ENCODE results near the gene LAP3.
"Not testable (repeated sequence)": the region's sequence is repeated elsewhere in the genome, so short reads cannot be mapped to it uniquely, and the experiment has no call there.

Gene LAP3

GRCh38 chr4:17576932-17577664 lies at the start of gene LAP3:
LAP3 (plus strand) TSS chr4:17577198; CDS start chr4:17577466, 268 bp downstream.
- DNase-seq: peak; percentile 94
- in situ Hi-C loops (cut with MboI; ENCODE audit: low pct_unique_long_range_greater_than_20kb, low sequenced_read_pairs): no loop called here

- no peak for DNase-seq
- in situ Hi-C loops (cut with MboI; ENCODE audit: low pct_unique_long_range_greater_than_20kb, low sequenced_read_pairs): loop anchor here (25.0 kb wide), 1 partner anchor 1059 kb away; no protein-coding TSS in a partner anchor
Measured at GRCh38 chr4:17528551-17529165, 48.3 kb upstream of the LAP3 start.

- no peak for DNase-seq
- in situ Hi-C loops (cut with MboI; ENCODE audit: low pct_unique_long_range_greater_than_20kb, low sequenced_read_pairs): loop anchor here (25.0 kb wide), 1 partner anchor 1056 kb away; no protein-coding TSS in a partner anchor
Measured at GRCh38 chr4:17531538-17532285, 45.3 kb upstream of the LAP3 start.

GRCh38 chr4:17534705-17535104 lies 42.3 kb upstream of the LAP3 start:
- DNase-seq: no peak
- in situ Hi-C loops (cut with MboI; ENCODE audit: low pct_unique_long_range_greater_than_20kb, low sequenced_read_pairs): loop anchor here (25.0 kb wide), 1 partner anchor 1053 kb away; no protein-coding TSS in a partner anchor

- in situ Hi-C loops (cut with MboI; ENCODE audit: low pct_unique_long_range_greater_than_20kb, low sequenced_read_pairs): loop anchor here (25.0 kb wide), 1 partner anchor 1052 kb away; no protein-coding TSS in a partner anchor
- no peak for DNase-seq
Measured at GRCh38 chr4:17535242-17535641, 41.8 kb upstream of the LAP3 start.

GRCh38 chr4:17535906-17536305 lies 41.1 kb upstream of the LAP3 start:
- no peak for DNase-seq
- in situ Hi-C loops (cut with MboI; ENCODE audit: low pct_unique_long_range_greater_than_20kb, low sequenced_read_pairs): loop anchor here (25.0 kb wide), 1 partner anchor 1051 kb away; no protein-coding TSS in a partner anchor

- in situ Hi-C loops (cut with MboI; ENCODE audit: low pct_unique_long_range_greater_than_20kb, low sequenced_read_pairs): loop anchor here (25.0 kb wide), 1 partner anchor 1050 kb away; no protein-coding TSS in a partner anchor
- not testable (repeated sequence) for DNase-seq
Measured at GRCh38 chr4:17537060-17537459, 39.9 kb upstream of the LAP3 start.

- DNase-seq: no peak
- in situ Hi-C loops (cut with MboI; ENCODE audit: low pct_unique_long_range_greater_than_20kb, low sequenced_read_pairs): loop anchor here (25.0 kb wide), 1 partner anchor 1043 kb away; no protein-coding TSS in a partner anchor
Measured at GRCh38 chr4:17544205-17544604, 32.8 kb upstream of the LAP3 start.

- in situ Hi-C loops (cut with MboI; ENCODE audit: low pct_unique_long_range_greater_than_20kb, low sequenced_read_pairs): loop anchor here (25.0 kb wide), 1 partner anchor 1042 kb away; no protein-coding TSS in a partner anchor
- DNase-seq: no peak
Measured at GRCh38 chr4:17544831-17545234, 32.2 kb upstream of the LAP3 start.

- in situ Hi-C loops (cut with MboI; ENCODE audit: low pct_unique_long_range_greater_than_20kb, low sequenced_read_pairs): loop anchor here (25.0 kb wide), 1 partner anchor 1042 kb away; no protein-coding TSS in a partner anchor
- no peak for DNase-seq
Measured at GRCh38 chr4:17545374-17546140, 31.4 kb upstream of the LAP3 start.

GRCh38 chr4:17546222-17546621 lies 30.8 kb upstream of the LAP3 start:
- DNase-seq: no peak
- in situ Hi-C loops (cut with MboI; ENCODE audit: low pct_unique_long_range_greater_than_20kb, low sequenced_read_pairs): loop anchor here (25.0 kb wide), 1 partner anchor 1041 kb away; no protein-coding TSS in a partner anchor

GRCh38 chr4:17546678-17547077 lies 30.3 kb upstream of the LAP3 start:
- DNase-seq: no peak
- in situ Hi-C loops (cut with MboI; ENCODE audit: low pct_unique_long_range_greater_than_20kb, low sequenced_read_pairs): loop anchor here (25.0 kb wide), 1 partner anchor 1041 kb away; no protein-coding TSS in a partner anchor

- DNase-seq: peak; percentile 7
- in situ Hi-C loops (cut with MboI; ENCODE audit: low pct_unique_long_range_greater_than_20kb, low sequenced_read_pairs): no loop called here
Measured at GRCh38 chr4:17550549-17550948, 26.4 kb upstream of the LAP3 start.

- in situ Hi-C loops (cut with MboI; ENCODE audit: low pct_unique_long_range_greater_than_20kb, low sequenced_read_pairs): no loop called here
Measured at GRCh38 chr4:17552427-17552826, 24.6 kb upstream of the LAP3 start.

GRCh38 chr4:17554568-17554967 lies 22.4 kb upstream of the LAP3 start:
- in situ Hi-C loops (cut with MboI; ENCODE audit: low pct_unique_long_range_greater_than_20kb, low sequenced_read_pairs): no loop called here
- DNase-seq: no peak

More at GRCh38 chr4:17552427-17552826, 24.6 kb upstream of the LAP3 start:
- no peak for DNase-seq

- in situ Hi-C loops (cut with MboI; ENCODE audit: low pct_unique_long_range_greater_than_20kb, low sequenced_read_pairs): no loop called here
- no peak for DNase-seq
Measured at GRCh38 chr4:17556498-17556897, 20.5 kb upstream of the LAP3 start.

GRCh38 chr4:17557880-17558279 lies 19.1 kb upstream of the LAP3 start:
- in situ Hi-C loops (cut with MboI; ENCODE audit: low pct_unique_long_range_greater_than_20kb, low sequenced_read_pairs): no loop called here
- no peak for DNase-seq

- DNase-seq: no peak
- in situ Hi-C loops (cut with MboI; ENCODE audit: low pct_unique_long_range_greater_than_20kb, low sequenced_read_pairs): no loop called here
Measured at GRCh38 chr4:17558941-17559708, 17.9 kb upstream of the LAP3 start.
